ENCODE measurements around the gene MTG2. TPM values are rescaled to one million over a fixed set of nuclear protein-coding genes. Genes with fewer than 3 reads are reported as not detected.

The MTG2 gene
- total and polyA plus RNA-seq, 2 of the 13 experiments (the other 11 are each of a cell fraction or from before 2014, with no cell fraction given), result 20.4 to 37.8 TPM

GRCh38 chr20:62147125-62147524 is 35.7 kb upstream of the MTG2 start:
- Histone ChIP-seq H2AFZ (ENCODE audit: low read length) (no peak overlapping the region), H3K4me3 (replicated peaks in 1 of 3; ENCODE audit: insufficient read depth in 1 of 3, low read depth in 2 of 3, low read length in 3 of 3) (peak overlapping the region in 1 of 3 experiments; percentile 29; a peak in 1 of 6 replicates), H3K4me1 (ENCODE audit: insufficient read depth, low read length) (peaks cover 60% of the 10 kb centered on the region), H3K27ac (ENCODE audit: extremely low read length, insufficient read depth, low read length) (peak overlapping the region; percentile 70), H3K4me2 (ENCODE audit: low read depth, low read length) (peak overlapping the region; percentile 96), H3K36me3 (replicated peaks in 1 of 2; ENCODE audit: control insufficient read depth in 1 of 2, insufficient read depth in 2 of 2, low read length in 2 of 2) (peaks cover 1 to 2% of the 10 kb centered on the region in 2 experiments; a peak in 1 of 5 replicates), H4K20me1 (ENCODE audit: insufficient read depth, low read length) (peaks cover 48% of the 10 kb centered on the region), H3K9me3 (ENCODE audit: low read length) (no peaks in the 10 kb centered on the region), H3K9ac (ENCODE audit: insufficient read depth, low read depth, low read length) (no peak overlapping the region; the same call in 1 of the 2 replicates), H3K27me3 (ENCODE audit: control insufficient read depth in 1 of 2, insufficient read depth in 2 of 2, low read length in 2 of 2) (no peaks in the 10 kb centered on the region; a peak in 1 of 5 replicates), H3K79me2 (ENCODE audit: insufficient read depth, low read length) (peaks cover 88% of the 10 kb centered on the region)
- no TSS peak for BruUV-seq (replicated peaks)
- FAIRE-seq (no peak), ATAC-seq (no peak), DNase-seq (ENCODE audit: low spot score) (no peak)
- in situ Hi-C loops (cut with HindIII; ENCODE audit: extremely low pct_ligation_motif_present, low pct_unique_long_range_greater_than_20kb), result no loop called here
- WGBS (ENCODE audit: low lambda C conversion rate), result 89% methylated on average over 6 of the region's 6 CpGs
- ChIA-PET CTCF (ENCODE audit: low intra/inter-chr PET ratio, low total read pairs) (no interaction called here), POLR2A (interaction anchor here (2.0 kb wide), 1 partner anchor 27 kb away, joined by 4 read pairs; no protein-coding TSS in a partner anchor)
- intact Hi-C loops (cut with micrococcal nuclease; ENCODE audit: unreplicated experiment), result no loop called here
- TF ChIP-seq LCORL (IDR thresholded peaks at IDR 0.05), result no peak
- no peak for TF ChIP-seq LCORL (CRISPR knock-in tag; IDR thresholded peaks at IDR 0.05)
- no peak for TF ChIP-seq HMGXB4 (CRISPR knock-in tag; IDR thresholded peaks at IDR 0.05; ENCODE audit: borderline replicate concordance in 1 of 2, low read depth in 1 of 2)
- peak; percentile 15; the same call in 1 of the 2 replicates for TF ChIP-seq ZNF768 (CRISPR knock-in tag; IDR thresholded peaks at IDR 0.05)
- TF ChIP-seq CERS6 (CRISPR knock-in tag; IDR thresholded peaks at IDR 0.05), result no peak
- no peak for TF ChIP-seq KLF9 (CRISPR knock-in tag; IDR thresholded peaks at IDR 0.05; ENCODE audit: low read depth)
- TF ChIP-seq ZNF710 (CRISPR knock-in tag; IDR thresholded peaks at IDR 0.05; ENCODE audit: borderline replicate concordance), result no peak
- 0 out of 2 replicates have a peak, but pooled peaks have one; percentile 16 for TF ChIP-seq ZNF891 (CRISPR knock-in tag; IDR thresholded peaks at IDR 0.05)
- no peak for TF ChIP-seq YEATS2 (CRISPR knock-in tag; IDR thresholded peaks at IDR 0.05; ENCODE audit: borderline replicate concordance)
- no peak for TF ChIP-seq ZNF143 (CRISPR knock-in tag; IDR thresholded peaks at IDR 0.05)
- TF ChIP-seq ZKSCAN8 (CRISPR knock-in tag; IDR thresholded peaks at IDR 0.05; ENCODE audit: borderline replicate concordance), result no peak
- peak; percentile 65; the same call in 1 of the 2 replicates for TF ChIP-seq ZNF280B (CRISPR knock-in tag; IDR thresholded peaks at IDR 0.05; ENCODE audit: borderline replicate concordance)
- TF ChIP-seq ZBTB7B (CRISPR knock-in tag; IDR thresholded peaks at IDR 0.05), result no peak
- TF ChIP-seq MED13 (CRISPR knock-in tag; IDR thresholded peaks at IDR 0.05), result no peak
- no peak for TF ChIP-seq ZNF770 (CRISPR knock-in tag; IDR thresholded peaks at IDR 0.05)
- no peak for TF ChIP-seq ZNF703 (CRISPR knock-in tag; IDR thresholded peaks at IDR 0.05; ENCODE audit: borderline replicate concordance)
- TF ChIP-seq ETV6 (CRISPR knock-in tag; conservative IDR thresholded peaks at IDR 0.05), result no peak

All from HepG2 (cell line).